Endothelial cell of umbilical vein (primary cell): ENCODE measurements around the gene RIPK4. TPM values are rescaled to one million over a fixed set of nuclear protein-coding genes. Genes with fewer than 3 reads are reported as not detected.

ENCODE experiments used
- BruUV-seq: library from RNA; stranded (reverse); fragments of 400-500 nt; replicated peaks from 2 replicates; lab custom pipeline; 2021; lab: Mats Ljungman, UMichigan
- CTCF ChIA-PET: fragments of 300-600, 350-600 bp; sonication (Branson Sonifier 250); formaldehyde crosslinking; loops from one replicate; lab custom pipeline; 2021; ENCODE audit warnings: antibody characterized with exemption, inconsistent platforms; lab: Charles Lee
- POLR2A ChIA-PET: fragments of 300-600, 350-600 bp; sonication (Branson Sonifier 250); formaldehyde crosslinking; loops from one replicate; lab custom pipeline; 2021; ENCODE audit warnings: antibody characterized with exemption, inconsistent platforms; lab: Charles Lee
- DNase-seq: peaks from one replicate; pipeline ENCODE4 v3.0.0-alpha.2; 2011; ENCODE audit warnings: low read depth, low spot score
- FAIRE-seq: peaks from 2 replicates; lab custom pipeline; 2011; peaks lifted over from hg19 to GRCh38; lab: Jason Lieb, UNC
- H2AFZ ChIP-seq: 2 replicates; pipeline ENCODE4 v1.6.0; 2012; ENCODE audit warnings: low read depth, low read length, control low read depth, inconsistent platforms
- H3K27ac ChIP-seq: 2 replicates; pipeline ENCODE4 v1.5.1; 2011; ENCODE audit warnings: low read depth, mild to moderate bottlenecking, control low read depth, low read length, moderate library complexity; ENCODE audit not compliant: insufficient read depth
- H3K27me3 ChIP-seq, 2 experiments: 2 replicates each; pipeline versions ENCODE4 v1.6.0 to v1.6.1; 2011; ENCODE audit warnings: low read length in 2 of 2, mixed read lengths in 1 of 2; ENCODE audit not compliant: control insufficient read depth in 2 of 2, insufficient read depth in 2 of 2
- H3K36me3 ChIP-seq, 2 experiments: 2 replicates in 1 of 2; 3 replicates in 1 of 2; pipeline ENCODE4 v1.5.1; 2011; ENCODE audit warnings: low read length in 2 of 2, mild to moderate bottlenecking in 1 of 2, moderate library complexity in 1 of 2; ENCODE audit not compliant: control insufficient read depth in 2 of 2, insufficient read depth in 2 of 2; ENCODE audit errors: extremely low read depth in 1 of 2
- H3K4me1 ChIP-seq: 3 replicates; pipeline ENCODE4 v1.5.1; 2011; ENCODE audit warnings: mild to moderate bottlenecking, low read length; ENCODE audit not compliant: control insufficient read depth, insufficient read depth; ENCODE audit errors: extremely low read depth
- H3K4me2 ChIP-seq: 2 replicates; pipeline ENCODE4 v1.6.1; 2011; ENCODE audit warnings: low read length, control low read depth, mixed read lengths; ENCODE audit not compliant: insufficient read depth
- H3K4me3 ChIP-seq, 3 experiments: fragments of 200-600 bp in 1 of 3; sonication (generic), shearing (Covaris generic) in 1 of 3; replicated peaks in 1 of 3; 2 replicates each; pipeline ENCODE4 v1.5.1; 2011 to 2016; ENCODE audit warnings: control low read depth in 3 of 3, low read length in 3 of 3, mild to moderate bottlenecking in 2 of 3, inconsistent platforms in 1 of 3, low read depth in 1 of 3, moderate library complexity in 1 of 3; ENCODE audit not compliant: insufficient read depth in 1 of 3
- H3K79me2 ChIP-seq: 2 replicates; pipeline ENCODE4 v1.6.0; 2012; ENCODE audit warnings: low read length, inconsistent platforms; ENCODE audit not compliant: control insufficient read depth, insufficient read depth
- H3K9ac ChIP-seq: replicated peaks from 2 replicates; pipeline ENCODE3; 2011; ENCODE audit warnings: low read length, control low read depth; ENCODE audit not compliant: insufficient read depth; ENCODE audit errors: extremely low read depth
- H3K9me1 ChIP-seq: replicated peaks from 3 replicates; pipeline ENCODE4 v1.6.0; 2011; ENCODE audit warnings: mild to moderate bottlenecking, low read length; ENCODE audit not compliant: control insufficient read depth, insufficient read depth; ENCODE audit errors: extremely low read depth
- H3K9me3 ChIP-seq: replicated peaks from 2 replicates; pipeline ENCODE4 v1.5.1; 2012; ENCODE audit warnings: low read length, inconsistent platforms; ENCODE audit not compliant: control insufficient read depth, insufficient read depth
- H4K20me1 ChIP-seq: replicated peaks from 2 replicates; pipeline ENCODE3; 2011; ENCODE audit warnings: mild to moderate bottlenecking, low read length; ENCODE audit not compliant: control insufficient read depth, insufficient read depth; ENCODE audit errors: extremely low read depth
- EZH2 ChIP-seq: IDR thresholded peaks from 2 replicates; pipeline ENCODE4 v1.6.1; 2012; ENCODE audit warnings: borderline replicate concordance, low read depth, mild to moderate bottlenecking, moderate library complexity, low read length, inconsistent platforms; ENCODE audit not compliant: severe bottlenecking
- FOS ChIP-seq: IDR thresholded peaks from 2 replicates; pipeline ENCODE4 v1.6.1; 2011; ENCODE audit warnings: mild to moderate bottlenecking, low read length, moderate library complexity, borderline replicate concordance; ENCODE audit not compliant: insufficient read depth
- GATA2 ChIP-seq: IDR thresholded peaks from 2 replicates; pipeline ENCODE4 v1.7.0; 2011; ENCODE audit warnings: low read depth, mild to moderate bottlenecking, moderate library complexity, mixed read lengths, low read length; ENCODE audit not compliant: insufficient read length, insufficient read depth
- JUN ChIP-seq: IDR thresholded peaks from 2 replicates; pipeline ENCODE4 v1.6.1; 2011; ENCODE audit warnings: borderline replicate concordance, low read depth; ENCODE audit not compliant: insufficient read length, insufficient read depth
- MAX ChIP-seq: IDR thresholded peaks from 2 replicates; pipeline ENCODE4 v1.6.1; 2011; ENCODE audit not compliant: insufficient read depth, insufficient read length
- MYC ChIP-seq: IDR thresholded peaks from one replicate; pipeline ENCODE4 v1.6.1; 2011; ENCODE audit warnings: mild to moderate bottlenecking, low read depth, low read length
- POLR2A ChIP-seq: IDR thresholded peaks from 2 replicates; pipeline ENCODE4 v1.6.1; 2012; ENCODE audit warnings: low read depth, mild to moderate bottlenecking, control low read depth, low read length
- POLR2AphosphoS5 ChIP-seq: IDR thresholded peaks from 2 replicates; pipeline ENCODE4 v1.6.1; 2012; ENCODE audit warnings: low read depth, mild to moderate bottlenecking, control low read depth, low read length, moderate library complexity; ENCODE audit not compliant: insufficient read depth
- dilution Hi-C: fragments of 300-500 bp; cut with MboI; formaldehyde crosslinking; loops from one replicate; pipeline ENCODE4 v1.15.0; 2019; ENCODE audit warnings: low sequenced_read_pairs; ENCODE audit not compliant: extremely low pct_ligation_motif_present
- intact Hi-C: fragments of 100-400 bp; cut with micrococcal nuclease; formaldehyde crosslinking; loops from one replicate; pipeline ENCODE4 v1.10.0; 2022
- polyA plus RNA-seq, 4 experiments: library from polyadenylated mRNA; depleted of rRNA in 3 of 4; stranded (reverse) in 3 of 4; unstranded in 1 of 4; fragments of >200 nt; gene quantifications; 2 replicates each; pipeline versions ENCODE4 v1.2.1 to v1.2.3, GENCODE V29; 2011 to 2012; ENCODE audit warnings: missing spikeins in 1 of 4
- total RNA-seq: library from RNA; stranded (reverse); gene quantifications from 2 replicates; pipeline ENCODE4 v1.2.3, GENCODE V29; 2021
- TF ChIP-seq, protein P1 (sequence below), 2 donors: IDR thresholded peaks; 1 replicate in 1 of 2; 2 replicates in 1 of 2; pipeline ENCODE4 v1.5.1; 2011; ENCODE audit warnings: low read length in 2 of 2, mild to moderate bottlenecking in 2 of 2, moderate library complexity in 2 of 2, control low read depth in 1 of 2, inconsistent platforms in 1 of 2, low read depth in 1 of 2; ENCODE audit not compliant: insufficient read depth in 1 of 2; ENCODE audit errors: extremely low read depth in 1 of 2

Gene RIPK4
- total and polyA plus RNA-seq, 2 donors (not counting 3 experiments of a cell fraction or from before 2014, with no cell fraction given), result not detected

DNA sequence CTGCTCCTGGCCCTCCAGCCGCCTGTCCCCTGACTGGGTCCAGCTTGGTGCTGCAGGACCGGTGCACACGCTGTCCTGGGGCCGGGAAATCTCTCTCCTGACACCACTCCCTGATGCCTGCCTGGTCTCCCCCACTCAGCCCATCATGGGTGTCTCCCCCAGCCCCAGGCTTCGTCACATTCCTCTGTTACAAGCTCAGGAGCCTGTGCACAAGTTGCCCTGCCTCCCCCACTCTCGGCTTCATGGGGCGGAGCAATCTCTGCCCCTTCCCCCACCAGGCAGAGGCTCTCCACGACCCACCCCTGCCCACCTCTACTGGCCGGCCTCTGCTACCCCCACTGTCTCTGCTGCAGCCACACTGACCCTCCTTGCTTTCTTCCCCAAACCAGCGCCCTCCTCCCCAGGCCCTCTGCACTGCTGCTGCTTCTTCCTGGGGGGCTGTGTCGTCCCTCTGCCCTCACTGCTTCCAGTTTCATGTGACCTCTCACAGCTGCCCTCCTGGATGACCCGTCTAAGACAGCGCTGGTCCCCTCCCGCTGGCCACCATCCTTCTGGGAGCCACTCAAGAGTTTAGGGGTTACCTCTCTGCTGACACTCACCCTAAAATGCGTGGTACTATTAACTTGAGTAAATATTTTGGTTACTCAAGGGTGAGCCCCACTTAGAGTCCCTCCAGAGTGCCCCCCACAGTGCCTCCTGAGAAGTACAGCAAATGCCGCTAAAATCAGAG is 5.7 kb upstream of the RIPK4 start:
- H3K4me2 ChIP-seq, result no peak overlapping the region
- H3K36me3 ChIP-seq, result no peaks in the 10 kb centered on the region
- BruUV-seq, result no TSS peak
- intact Hi-C loops, result no loop called here
- dilution Hi-C loops, result no loop called here
- DNase-seq, result no peak
- H2AFZ ChIP-seq, result no peak overlapping the region
- no peaks in the 10 kb centered on the region for H4K20me1 ChIP-seq
- H3K9ac ChIP-seq, result no peak overlapping the region
- no peaks in the 10 kb centered on the region for H3K9me3 ChIP-seq
- H3K4me1 ChIP-seq, result no peaks in the 10 kb centered on the region
- H3K79me2 ChIP-seq, result no peaks in the 10 kb centered on the region
- H3K27ac ChIP-seq, result no peak overlapping the region
- H3K27me3 ChIP-seq, result peaks cover 58 to 72% of the 10 kb centered on the region in 2 experiments
- no peak overlapping the region for H3K4me3 ChIP-seq
- no peak for TF ChIP-seq FOS
- TF ChIP-seq POLR2A, result no peak
- TF ChIP-seq JUN, result no peak
- no peak for TF ChIP-seq MYC
- no peak for TF ChIP-seq EZH2
- TF ChIP-seq POLR2AphosphoS5, result no peak
- TF ChIP-seq MAX, result no peak
- TF ChIP-seq GATA2, result no peak
- TF ChIP-seq, protein P1, sequence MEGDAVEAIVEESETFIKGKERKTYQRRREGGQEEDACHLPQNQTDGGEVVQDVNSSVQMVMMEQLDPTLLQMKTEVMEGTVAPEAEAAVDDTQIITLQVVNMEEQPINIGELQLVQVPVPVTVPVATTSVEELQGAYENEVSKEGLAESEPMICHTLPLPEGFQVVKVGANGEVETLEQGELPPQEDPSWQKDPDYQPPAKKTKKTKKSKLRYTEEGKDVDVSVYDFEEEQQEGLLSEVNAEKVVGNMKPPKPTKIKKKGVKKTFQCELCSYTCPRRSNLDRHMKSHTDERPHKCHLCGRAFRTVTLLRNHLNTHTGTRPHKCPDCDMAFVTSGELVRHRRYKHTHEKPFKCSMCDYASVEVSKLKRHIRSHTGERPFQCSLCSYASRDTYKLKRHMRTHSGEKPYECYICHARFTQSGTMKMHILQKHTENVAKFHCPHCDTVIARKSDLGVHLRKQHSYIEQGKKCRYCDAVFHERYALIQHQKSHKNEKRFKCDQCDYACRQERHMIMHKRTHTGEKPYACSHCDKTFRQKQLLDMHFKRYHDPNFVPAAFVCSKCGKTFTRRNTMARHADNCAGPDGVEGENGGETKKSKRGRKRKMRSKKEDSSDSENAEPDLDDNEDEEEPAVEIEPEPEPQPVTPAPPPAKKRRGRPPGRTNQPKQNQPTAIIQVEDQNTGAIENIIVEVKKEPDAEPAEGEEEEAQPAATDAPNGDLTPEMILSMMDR (IDR thresholded peaks at IDR 0.05; ENCODE audit: extremely low read depth in 1 of 2, insufficient read depth in 1 of 2, low read depth in 1 of 2, low read length in 2 of 2), result no peak
- FAIRE-seq, result no peak
- POLR2A ChIA-PET, result no interaction called here
- CTCF ChIA-PET, result interaction anchor here (1.0 to 2.1 kb wide), 2 partner anchors 160 to 489 kb away, joined by 3 to 8 read pairs; no protein-coding TSS in a partner anchor
- no peaks in the 10 kb centered on the region for H3K9me1 ChIP-seq
